ENCODE results near the gene TNK2.
"Not testable (repeated sequence)": the region's sequence is repeated elsewhere in the genome, so short reads cannot be mapped to it uniquely, and the experiment has no call there.

GRCh38 chr3:195954752-195955119 lies 46.4 kb upstream of the TNK2 start:
- not testable (repeated sequence) for TF ChIP-seq EZH2 (IDR thresholded peaks at IDR 0.05; ENCODE audit: borderline replicate concordance, low read depth, low read length, poor library complexity, severe bottlenecking); CTCF (conservative IDR thresholded peaks at IDR 0.05; ENCODE audit: low read depth, low read length)

Measured in A673 (cell line).